ENCODE measurements around the gene OSBPL3.

OSBPL3 gene

GRCh38 chr7:24959735-24960485 is 20.1 kb downstream of the OSBPL3 start:
- no peak for DNase-seq (ENCODE audit: extremely low read depth, insufficient read length)
- no peaks in the 10 kb centered on the region for H3K36me3 ChIP-seq (ENCODE audit: control insufficient read depth, insufficient read depth, low read length)
- no peak for TF ChIP-seq CTCF (IDR thresholded peaks at IDR 0.05; ENCODE audit: insufficient read depth, low read length, poor library complexity, severe bottlenecking)
- no peaks in the 10 kb centered on the region for H3K27me3 ChIP-seq (replicated peaks; ENCODE audit: control insufficient read depth, insufficient read depth, low read length)
- H3K4me3 ChIP-seq (replicated peaks; ENCODE audit: low read depth, low read length): no peak overlapping the region

- DNase-seq (ENCODE audit: extremely low read depth, insufficient read length): no peak
- TF ChIP-seq CTCF (IDR thresholded peaks at IDR 0.05; ENCODE audit: insufficient read depth, low read length, poor library complexity, severe bottlenecking): no peak
- H3K4me3 ChIP-seq (replicated peaks; ENCODE audit: low read depth, low read length): no peak overlapping the region
- H3K27me3 ChIP-seq (replicated peaks; ENCODE audit: control insufficient read depth, insufficient read depth, low read length): no peaks in the 10 kb centered on the region
- no peaks in the 10 kb centered on the region for H3K36me3 ChIP-seq (ENCODE audit: control insufficient read depth, insufficient read depth, low read length)
Observed at GRCh38 chr7:24958399-24958798, 21.6 kb downstream of the OSBPL3 start.

- no peak for DNase-seq (ENCODE audit: extremely low read depth, insufficient read length)
- Histone ChIP-seq H3K36me3 (ENCODE audit: control insufficient read depth, insufficient read depth, low read length) (no peaks in the 10 kb centered on the region), H3K4me3 (replicated peaks; ENCODE audit: low read depth, low read length) (no peak overlapping the region), H3K27me3 (replicated peaks; ENCODE audit: control insufficient read depth, insufficient read depth, low read length) (no peaks in the 10 kb centered on the region)
- TF ChIP-seq CTCF (IDR thresholded peaks at IDR 0.05; ENCODE audit: insufficient read depth, low read length, poor library complexity, severe bottlenecking): no peak
Observed at GRCh38 chr7:24956021-24956420, 24.0 kb downstream of the OSBPL3 start.

GRCh38 chr7:24955313-24955712 is 24.7 kb downstream of the OSBPL3 start:
- Histone ChIP-seq H3K27me3 (replicated peaks; ENCODE audit: control insufficient read depth, insufficient read depth, low read length) (no peaks in the 10 kb centered on the region), H3K4me3 (replicated peaks; ENCODE audit: low read depth, low read length) (no peak overlapping the region), H3K36me3 (ENCODE audit: control insufficient read depth, insufficient read depth, low read length) (no peaks in the 10 kb centered on the region)
- TF ChIP-seq CTCF (IDR thresholded peaks at IDR 0.05; ENCODE audit: insufficient read depth, low read length, poor library complexity, severe bottlenecking): no peak
- no peak for DNase-seq (ENCODE audit: extremely low read depth, insufficient read length)

- no peak for TF ChIP-seq CTCF (IDR thresholded peaks at IDR 0.05; ENCODE audit: insufficient read depth, low read length, poor library complexity, severe bottlenecking)
- H3K36me3 ChIP-seq (ENCODE audit: control insufficient read depth, insufficient read depth, low read length): no peaks in the 10 kb centered on the region
- no peaks in the 10 kb centered on the region for H3K27me3 ChIP-seq (replicated peaks; ENCODE audit: control insufficient read depth, insufficient read depth, low read length)
- no peak overlapping the region for H3K4me3 ChIP-seq (replicated peaks; ENCODE audit: low read depth, low read length)
- no peak for DNase-seq (ENCODE audit: extremely low read depth, insufficient read length)
Observed at GRCh38 chr7:24952464-24952863, 27.5 kb downstream of the OSBPL3 start.

Measured in GM06990 (cell line).